PFSK-1 (cell line): ENCODE measurements around the gene CDH24.

Experiments used
- POLR2AphosphoS5 ChIP-seq: IDR thresholded peaks from 2 replicates; pipeline ENCODE4 v1.6.1; 2012; ENCODE audit warnings: low read depth, mild to moderate bottlenecking, control low read depth, low read length, moderate library complexity
- TF ChIP-seq, protein P1 (sequence below), 2 experiments: IDR thresholded peaks; 2 replicates each; pipeline versions ENCODE4 v1.6.1 to v1.8.0; 2011 to 2012; ENCODE audit warnings: low read depth in 2 of 2, low read length in 2 of 2, control low read depth in 1 of 2, inconsistent platforms in 1 of 2, mild to moderate bottlenecking in 1 of 2, moderate library complexity in 1 of 2; ENCODE audit not compliant: insufficient read depth in 1 of 2

DNA sequence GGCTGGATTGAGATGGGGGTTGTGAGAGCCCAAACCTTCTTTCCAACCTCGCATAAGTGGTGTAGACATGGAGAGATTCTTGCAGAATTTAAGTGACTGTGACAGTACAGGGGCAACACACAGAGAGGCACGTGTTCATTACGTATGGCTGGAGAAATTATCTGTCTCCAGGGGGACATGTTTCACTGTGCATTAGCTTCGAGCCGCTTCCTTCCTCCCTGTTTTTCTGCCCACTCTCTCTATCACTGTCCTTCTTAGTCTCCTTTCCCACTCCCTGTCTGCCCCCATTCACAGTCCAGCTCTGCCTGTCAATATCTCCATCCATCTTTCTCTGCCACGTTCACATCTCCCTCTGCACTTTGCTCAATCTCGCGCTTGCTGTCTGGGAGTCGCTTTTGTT lies 35.9 kb downstream of the CDH24 start:
- TF ChIP-seq POLR2AphosphoS5: no peak
- TF ChIP-seq, protein P1, sequence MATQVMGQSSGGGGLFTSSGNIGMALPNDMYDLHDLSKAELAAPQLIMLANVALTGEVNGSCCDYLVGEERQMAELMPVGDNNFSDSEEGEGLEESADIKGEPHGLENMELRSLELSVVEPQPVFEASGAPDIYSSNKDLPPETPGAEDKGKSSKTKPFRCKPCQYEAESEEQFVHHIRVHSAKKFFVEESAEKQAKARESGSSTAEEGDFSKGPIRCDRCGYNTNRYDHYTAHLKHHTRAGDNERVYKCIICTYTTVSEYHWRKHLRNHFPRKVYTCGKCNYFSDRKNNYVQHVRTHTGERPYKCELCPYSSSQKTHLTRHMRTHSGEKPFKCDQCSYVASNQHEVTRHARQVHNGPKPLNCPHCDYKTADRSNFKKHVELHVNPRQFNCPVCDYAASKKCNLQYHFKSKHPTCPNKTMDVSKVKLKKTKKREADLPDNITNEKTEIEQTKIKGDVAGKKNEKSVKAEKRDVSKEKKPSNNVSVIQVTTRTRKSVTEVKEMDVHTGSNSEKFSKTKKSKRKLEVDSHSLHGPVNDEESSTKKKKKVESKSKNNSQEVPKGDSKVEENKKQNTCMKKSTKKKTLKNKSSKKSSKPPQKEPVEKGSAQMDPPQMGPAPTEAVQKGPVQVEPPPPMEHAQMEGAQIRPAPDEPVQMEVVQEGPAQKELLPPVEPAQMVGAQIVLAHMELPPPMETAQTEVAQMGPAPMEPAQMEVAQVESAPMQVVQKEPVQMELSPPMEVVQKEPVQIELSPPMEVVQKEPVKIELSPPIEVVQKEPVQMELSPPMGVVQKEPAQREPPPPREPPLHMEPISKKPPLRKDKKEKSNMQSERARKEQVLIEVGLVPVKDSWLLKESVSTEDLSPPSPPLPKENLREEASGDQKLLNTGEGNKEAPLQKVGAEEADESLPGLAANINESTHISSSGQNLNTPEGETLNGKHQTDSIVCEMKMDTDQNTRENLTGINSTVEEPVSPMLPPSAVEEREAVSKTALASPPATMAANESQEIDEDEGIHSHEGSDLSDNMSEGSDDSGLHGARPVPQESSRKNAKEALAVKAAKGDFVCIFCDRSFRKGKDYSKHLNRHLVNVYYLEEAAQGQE (IDR thresholded peaks at IDR 0.05; ENCODE audit: insufficient read depth in 1 of 2, low read depth in 2 of 2, low read length in 2 of 2): no peak
